ENCODE data around the gene GAST. TPM values are rescaled to one million over a fixed set of nuclear protein-coding genes. Genes with fewer than 3 reads are reported as not detected.
A peak's percentile ranks its signal among the peaks of the same experiment; 100 is the strongest.

The GAST gene
- total and polyA plus RNA-seq, 2 of the 13 experiments (the other 11 are each of a cell fraction or from before 2014, with no cell fraction given), result 0.32 to 0.42 TPM

DNA sequence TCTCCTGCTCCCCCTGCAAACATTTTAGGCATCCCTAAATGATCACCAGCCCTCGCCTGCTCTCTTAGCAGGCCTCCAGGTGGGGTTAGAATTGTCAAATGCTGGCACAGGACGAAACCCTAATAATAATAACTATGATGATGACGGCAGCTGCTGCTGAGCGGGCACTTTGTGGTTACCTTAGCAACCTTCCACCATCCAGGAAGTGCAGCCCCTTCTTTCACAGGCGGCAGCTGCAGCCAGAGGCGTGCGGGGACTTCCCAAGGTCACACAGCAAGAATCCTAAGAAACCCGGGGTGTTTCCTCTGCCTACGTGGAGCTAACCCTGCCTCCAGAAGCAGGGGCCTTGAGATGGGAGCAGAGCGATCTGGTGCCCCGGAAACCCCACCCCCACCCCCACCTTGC lies 45.9 kb upstream of the GAST start (continued):
- TF ChIP-seq, protein P1, sequence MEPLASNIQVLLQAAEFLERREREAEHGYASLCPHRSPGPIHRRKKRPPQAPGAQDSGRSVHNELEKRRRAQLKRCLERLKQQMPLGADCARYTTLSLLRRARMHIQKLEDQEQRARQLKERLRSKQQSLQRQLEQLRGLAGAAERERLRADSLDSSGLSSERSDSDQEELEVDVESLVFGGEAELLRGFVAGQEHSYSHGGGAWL (CRISPR knock-in tag; IDR thresholded peaks at IDR 0.05), result no peak
- TF ChIP-seq ELF1 (CRISPR knock-in tag; IDR thresholded peaks at IDR 0.05) (peak; percentile 63; the same call in 1 of the 2 replicates), ATF7-NPFF (CRISPR knock-in tag; IDR thresholded peaks at IDR 0.05; ENCODE audit: low read depth) (no peak), YEATS2 (CRISPR knock-in tag; IDR thresholded peaks at IDR 0.05; ENCODE audit: borderline replicate concordance) (0 out of 2 replicates have a peak, but pooled peaks have one; percentile 35), NFYB (CRISPR knock-in tag; IDR thresholded peaks at IDR 0.05) (no peak; the same call in 1 of the 2 replicates), TEAD2 (CRISPR knock-in tag; IDR thresholded peaks at IDR 0.05) (0 out of 2 replicates have a peak, but pooled peaks have one; percentile 12), THYN1 (CRISPR knock-in tag; IDR thresholded peaks at IDR 0.05; ENCODE audit: borderline replicate concordance, low read depth) (no peak), SOX5 (CRISPR knock-in tag; IDR thresholded peaks at IDR 0.05; ENCODE audit: borderline replicate concordance) (peak; percentile 2; the same call in 1 of the 2 replicates), GTF2F1 (IDR thresholded peaks at IDR 0.05; ENCODE audit: low read length) (no peak), ISL2 (CRISPR knock-in tag; IDR thresholded peaks at IDR 0.05) (no peak), ZNF34 (CRISPR knock-in tag; IDR thresholded peaks at IDR 0.05; ENCODE audit: borderline replicate concordance) (no peak), NFYC (CRISPR knock-in tag; IDR thresholded peaks at IDR 0.05) (no peak), TBX2 (CRISPR knock-in tag; IDR thresholded peaks at IDR 0.05; ENCODE audit: borderline replicate concordance) (peak; percentile 12), TEAD3 (CRISPR knock-in tag; optimal IDR thresholded peaks at IDR 0.05; ENCODE audit: borderline replicate concordance) (no peak), HIVEP1 (CRISPR knock-in tag; IDR thresholded peaks at IDR 0.05) (0 out of 2 replicates have a peak, but pooled peaks have one; percentile 7), ZNF776 (CRISPR knock-in tag; IDR thresholded peaks at IDR 0.05) (peak; percentile 14; the same call in 1 of the 2 replicates), ZNF510 (CRISPR knock-in tag; IDR thresholded peaks at IDR 0.05; ENCODE audit: low read depth) (no peak), ZNF768 (CRISPR knock-in tag; IDR thresholded peaks at IDR 0.05) (peak; percentile 71; the same call in 1 of the 2 replicates)
- TF ChIP-seq, protein P2, sequence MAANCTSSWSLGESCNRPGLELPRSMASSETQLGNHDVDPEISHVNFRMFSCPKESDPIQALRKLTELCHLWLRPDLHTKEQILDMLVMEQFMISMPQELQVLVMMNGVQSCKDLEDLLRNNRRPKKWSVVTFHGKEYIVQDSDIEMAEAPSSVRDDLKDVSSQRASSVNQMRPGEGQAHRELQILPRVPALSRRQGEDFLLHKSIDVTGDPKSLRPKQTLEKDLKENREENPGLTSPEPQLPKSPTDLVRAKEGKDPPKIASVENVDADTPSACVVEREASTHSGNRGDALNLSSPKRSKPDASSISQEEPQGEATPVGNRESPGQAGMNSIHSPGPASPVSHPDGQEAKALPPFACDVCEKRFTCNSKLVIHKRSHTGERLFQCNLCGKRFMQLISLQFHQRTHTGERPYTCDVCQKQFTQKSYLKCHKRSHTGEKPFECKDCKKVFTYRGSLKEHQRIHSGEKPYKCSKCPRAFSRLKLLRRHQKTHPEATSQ (CRISPR knock-in tag; IDR thresholded peaks at IDR 0.05; ENCODE audit: borderline replicate concordance), result no peak
- TF ChIP-seq, protein P3, sequence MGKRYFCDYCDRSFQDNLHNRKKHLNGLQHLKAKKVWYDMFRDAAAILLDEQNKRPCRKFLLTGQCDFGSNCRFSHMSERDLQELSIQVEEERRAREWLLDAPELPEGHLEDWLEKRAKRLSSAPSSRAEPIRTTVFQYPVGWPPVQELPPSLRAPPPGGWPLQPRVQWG (CRISPR knock-in tag; IDR thresholded peaks at IDR 0.05; ENCODE audit: borderline replicate concordance, low read depth), result no peak
- TF ChIP-seq, protein P4, sequence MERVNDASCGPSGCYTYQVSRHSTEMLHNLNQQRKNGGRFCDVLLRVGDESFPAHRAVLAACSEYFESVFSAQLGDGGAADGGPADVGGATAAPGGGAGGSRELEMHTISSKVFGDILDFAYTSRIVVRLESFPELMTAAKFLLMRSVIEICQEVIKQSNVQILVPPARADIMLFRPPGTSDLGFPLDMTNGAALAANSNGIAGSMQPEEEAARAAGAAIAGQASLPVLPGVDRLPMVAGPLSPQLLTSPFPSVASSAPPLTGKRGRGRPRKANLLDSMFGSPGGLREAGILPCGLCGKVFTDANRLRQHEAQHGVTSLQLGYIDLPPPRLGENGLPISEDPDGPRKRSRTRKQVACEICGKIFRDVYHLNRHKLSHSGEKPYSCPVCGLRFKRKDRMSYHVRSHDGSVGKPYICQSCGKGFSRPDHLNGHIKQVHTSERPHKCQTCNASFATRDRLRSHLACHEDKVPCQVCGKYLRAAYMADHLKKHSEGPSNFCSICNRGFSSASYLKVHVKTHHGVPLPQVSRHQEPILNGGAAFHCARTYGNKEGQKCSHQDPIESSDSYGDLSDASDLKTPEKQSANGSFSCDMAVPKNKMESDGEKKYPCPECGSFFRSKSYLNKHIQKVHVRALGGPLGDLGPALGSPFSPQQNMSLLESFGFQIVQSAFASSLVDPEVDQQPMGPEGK (CRISPR knock-in tag; IDR thresholded peaks at IDR 0.05), result no peak; the same call in 1 of the 2 replicates
- TF ChIP-seq, protein P5, sequence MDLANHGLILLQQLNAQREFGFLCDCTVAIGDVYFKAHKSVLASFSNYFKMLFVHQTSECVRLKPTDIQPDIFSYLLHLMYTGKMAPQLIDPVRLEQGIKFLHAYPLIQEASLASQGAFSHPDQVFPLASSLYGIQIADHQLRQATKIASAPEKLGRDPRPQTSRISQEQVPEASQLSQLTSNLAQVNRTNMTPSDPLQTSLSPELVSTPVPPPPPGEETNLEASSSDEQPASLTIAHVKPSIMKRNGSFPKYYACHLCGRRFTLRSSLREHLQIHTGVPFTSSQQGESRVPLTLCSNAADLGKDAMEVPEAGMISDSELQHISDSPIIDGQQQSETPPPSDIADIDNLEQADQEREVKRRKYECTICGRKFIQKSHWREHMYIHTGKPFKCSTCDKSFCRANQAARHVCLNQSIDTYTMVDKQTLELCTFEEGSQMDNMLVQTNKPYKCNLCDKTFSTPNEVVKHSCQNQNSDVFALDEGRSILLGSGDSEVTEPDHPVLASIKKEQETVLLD (CRISPR knock-in tag; IDR thresholded peaks at IDR 0.05; ENCODE audit: low read depth), result no peak
- TF ChIP-seq, protein P6, sequence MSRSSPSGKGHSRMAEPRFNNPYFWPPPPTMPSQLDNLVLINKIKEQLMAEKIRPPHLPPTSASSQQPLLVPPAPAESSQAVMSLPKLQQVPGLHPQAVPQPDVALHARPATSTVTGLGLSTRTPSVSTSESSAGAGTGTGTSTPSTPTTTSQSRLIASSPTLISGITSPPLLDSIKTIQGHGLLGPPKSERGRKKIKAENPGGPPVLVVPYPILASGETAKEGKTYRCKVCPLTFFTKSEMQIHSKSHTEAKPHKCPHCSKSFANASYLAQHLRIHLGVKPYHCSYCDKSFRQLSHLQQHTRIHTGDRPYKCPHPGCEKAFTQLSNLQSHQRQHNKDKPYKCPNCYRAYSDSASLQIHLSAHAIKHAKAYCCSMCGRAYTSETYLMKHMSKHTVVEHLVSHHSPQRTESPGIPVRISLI (CRISPR knock-in tag; IDR thresholded peaks at IDR 0.05; ENCODE audit: borderline replicate concordance), result no peak

Data from HepG2 (cell line).